GM18526 (cell line): ENCODE data around the gene IAPP.

ENCODE experiments used
- POLR2A ChIP-seq: IDR thresholded peaks from 3 replicates; pipeline ENCODE4 v1.6.1; 2011; ENCODE audit not compliant: insufficient read length; ENCODE audit errors: extremely low read depth

The IAPP gene

GRCh38 chr12:21353948-21354347, 18.8 kb upstream of the IAPP start:
- no peak for TF ChIP-seq POLR2A

GRCh38 chr12:21354641-21355040, 18.1 kb upstream of the IAPP start:
- TF ChIP-seq POLR2A: no peak

GRCh38 chr12:21369141-21369980, 3.3 kb upstream of the IAPP start:
- TF ChIP-seq POLR2A: no peak

- no peak for TF ChIP-seq POLR2A
Observed at GRCh38 chr12:21370845-21371449, 1.8 kb upstream of the IAPP start.

- no peak for TF ChIP-seq POLR2A
Observed at GRCh38 chr12:21379218-21379617, 6.5 kb downstream of the IAPP start.

- TF ChIP-seq POLR2A: no peak
Observed at GRCh38 chr12:21384261-21384660, 11.6 kb downstream of the IAPP start.

- no peak for TF ChIP-seq POLR2A
Observed at GRCh38 chr12:21387174-21387573, 14.5 kb downstream of the IAPP start.

- no peak for TF ChIP-seq POLR2A
Observed at GRCh38 chr12:21392384-21392783, 19.7 kb downstream of the IAPP start.

- no peak for TF ChIP-seq POLR2A
Observed at GRCh38 chr12:21413369-21414277, 40.9 kb downstream of the IAPP start.

- TF ChIP-seq POLR2A: no peak
Observed at GRCh38 chr12:21416511-21417121, 43.9 kb downstream of the IAPP start.

GRCh38 chr12:21428241-21428640, 55.5 kb downstream of the IAPP start:
- TF ChIP-seq POLR2A: no peak
